IMR-90 (cell line): ENCODE data around the gene MAN1A2. TPM values are rescaled to one million over a fixed set of nuclear protein-coding genes. Genes with fewer than 3 reads are reported as not detected.

Experiments used
- ATAC-seq: fragments of 200-7000 bp; cut with Tn5 transposase; 2 replicates; pipeline ENCODE4 v1.9.1; 2020; ENCODE audit warnings: low read depth, mild to moderate bottlenecking, moderate library complexity
- BruUV-seq: library from RNA; stranded (reverse); fragments of 400-500 nt; replicated peaks from 2 replicates; lab custom pipeline; 2021; lab: Mats Ljungman, UMichigan
- CTCF ChIA-PET: fragments of 300-600 bp; formaldehyde crosslinking; extraction: SDS; loops from one replicate; lab custom pipeline; 2021; ENCODE audit warnings: antibody characterized with exemption; lab: Yijun Ruan, JAX
- POLR2A ChIA-PET: fragments of 300-600 bp; sonication (Branson Sonifier 250); formaldehyde crosslinking; loops from one replicate; lab custom pipeline; 2022; ENCODE audit warnings: antibody characterized with exemption; ENCODE audit not compliant: unreplicated experiment; lab: Charles Lee
- DNase-seq: peaks from one replicate; pipeline ENCODE4 v3.0.0; 2013
- H2AFZ ChIP-seq: replicated peaks from 2 replicates; pipeline ENCODE3; 2013; ENCODE audit warnings: low read length, mild to moderate bottlenecking; ENCODE audit not compliant: poor library complexity
- H2AK5ac ChIP-seq: 2 replicates; pipeline ENCODE4 v1.6.1; 2013; ENCODE audit warnings: low read depth, low read length, inconsistent platforms
- H2AK9ac ChIP-seq: replicated peaks from 2 replicates; pipeline ENCODE3; 2013; ENCODE audit warnings: mild to moderate bottlenecking, low read depth, low read length, moderate library complexity; ENCODE audit not compliant: poor library complexity
- H2BK120ac ChIP-seq: 2 replicates; pipeline ENCODE4 v1.6.1; 2013; ENCODE audit warnings: low read depth, low read length, inconsistent platforms
- H2BK15ac ChIP-seq: 3 replicates; pipeline ENCODE4 v1.6.1; 2013; ENCODE audit warnings: low read depth, low read length, inconsistent platforms
- H2BK20ac ChIP-seq: 2 replicates; pipeline ENCODE4 v1.6.1; 2013; ENCODE audit warnings: low read depth, mild to moderate bottlenecking, inconsistent platforms, low read length, moderate library complexity
- H2BK5ac ChIP-seq: 2 replicates; pipeline ENCODE4 v1.6.1; 2013; ENCODE audit warnings: mild to moderate bottlenecking, low read depth, low read length, inconsistent platforms; ENCODE audit not compliant: poor library complexity, severe bottlenecking
- H3K14ac ChIP-seq: replicated peaks from 2 replicates; pipeline ENCODE4 v1.6.1; 2013; ENCODE audit warnings: low read depth, low read length, inconsistent platforms
- H3K18ac ChIP-seq: 2 replicates; pipeline ENCODE4 v1.6.1; 2013; ENCODE audit warnings: low read depth, low read length, control low read depth
- H3K23ac ChIP-seq: 2 replicates; pipeline ENCODE4 v1.6.1; 2013; ENCODE audit warnings: low read depth, low read length, inconsistent platforms
- H3K27ac ChIP-seq: 2 replicates; pipeline ENCODE4 v1.5.1; 2013; ENCODE audit warnings: mild to moderate bottlenecking, control low read depth, low read length; ENCODE audit not compliant: insufficient read depth
- H3K27me3 ChIP-seq: 2 replicates; pipeline ENCODE4 v1.6.1; 2013; ENCODE audit warnings: low read length; ENCODE audit not compliant: control insufficient read depth, insufficient read depth
- H3K36me3 ChIP-seq: 2 replicates; pipeline ENCODE4 v1.6.1; 2013; ENCODE audit warnings: low read length, mixed read lengths; ENCODE audit not compliant: control insufficient read depth, insufficient read depth
- H3K4ac ChIP-seq: 2 replicates; pipeline ENCODE4 v1.6.1; 2013; ENCODE audit warnings: low read depth, low read length, inconsistent platforms
- H3K4me1 ChIP-seq: 2 replicates; pipeline ENCODE4 v1.6.1; 2013; ENCODE audit warnings: low read length, mixed read lengths; ENCODE audit not compliant: control insufficient read depth, insufficient read depth
- H3K4me2 ChIP-seq: 2 replicates; pipeline ENCODE4 v1.6.1; 2013; ENCODE audit warnings: low read depth, mild to moderate bottlenecking, control low read depth, low read length, moderate library complexity
- H3K4me3 ChIP-seq: 2 replicates; pipeline ENCODE4 v1.5.1; 2013; ENCODE audit warnings: low read depth, mild to moderate bottlenecking, control low read depth, low read length, moderate library complexity; ENCODE audit not compliant: insufficient read depth
- H3K56ac ChIP-seq: 2 replicates; pipeline ENCODE4 v1.6.1; 2013; ENCODE audit warnings: low read length, inconsistent platforms; ENCODE audit not compliant: insufficient read depth; ENCODE audit errors: extremely low read depth
- H3K79me1 ChIP-seq, 2 experiments: 2 replicates each; pipeline ENCODE4 v1.6.1; 2013; ENCODE audit warnings: low read length in 2 of 2, inconsistent platforms in 1 of 2, low read depth in 1 of 2
- H3K9ac ChIP-seq: 2 replicates; pipeline ENCODE4 v1.6.1; 2013; ENCODE audit warnings: low read depth, low read length, control low read depth
- H3K9me1 ChIP-seq: 2 replicates; pipeline ENCODE4 v1.6.1; 2013; ENCODE audit warnings: low read length, inconsistent platforms; ENCODE audit not compliant: insufficient read depth
- H3K9me3 ChIP-seq: 2 replicates; pipeline ENCODE4 v1.6.1; 2013; ENCODE audit warnings: low read length; ENCODE audit not compliant: control insufficient read depth, insufficient read depth
- H4K20me1 ChIP-seq: 2 replicates; pipeline ENCODE4 v1.6.1; 2013; ENCODE audit warnings: low read length, inconsistent platforms; ENCODE audit not compliant: insufficient read depth
- H4K5ac ChIP-seq: 2 replicates; pipeline ENCODE4 v1.6.1; 2013; ENCODE audit warnings: mild to moderate bottlenecking, low read depth, low read length, control low read depth
- H4K8ac ChIP-seq, 2 experiments: 2 replicates each; pipeline ENCODE4 v1.6.1; 2013; ENCODE audit warnings: low read depth in 2 of 2, low read length in 2 of 2, control low read depth in 1 of 2, inconsistent platforms in 1 of 2
- H4K91ac ChIP-seq: 2 replicates; pipeline ENCODE4 v1.6.1; 2013; ENCODE audit warnings: low read depth, low read length, inconsistent platforms; ENCODE audit not compliant: insufficient read depth
- CTCF ChIP-seq: conservative IDR thresholded peaks from 2 replicates; pipeline ENCODE4 v1.5.1; 2012; ENCODE audit warnings: mild to moderate bottlenecking, low read depth, low read length, improper control_type of control experiment
- FOS ChIP-seq: fragments of 150-350 bp; IDR thresholded peaks from 2 replicates; pipeline ENCODE4 v1.6.1; 2016; ENCODE audit warnings: low read depth, low read length
- MAZ ChIP-seq: IDR thresholded peaks from 2 replicates; pipeline ENCODE4 v1.6.1; 2012; ENCODE audit warnings: low read depth, mild to moderate bottlenecking, low read length, improper control_type of control experiment, moderate library complexity, borderline replicate concordance
- SMC3 ChIP-seq: fragments of 150-350 bp; IDR thresholded peaks from 2 replicates; pipeline ENCODE4 v1.6.1; 2016; ENCODE audit warnings: low read depth, mild to moderate bottlenecking, antibody characterized with exemption, low read length, moderate library complexity
- WGBS, 2 experiments: methylation state at CpG; one replicate each; pipeline versions ENCODE4 v1.1.5 to v1.1.7; 2013; ENCODE audit warnings: missing lambda C conversion rate in 2 of 2; ENCODE audit not compliant: insufficient read length in 1 of 2; ENCODE audit errors: extremely low coverage in 2 of 2; 5-methylcytosine and 5-hydroxymethylcytosine counted together
- dilution Hi-C: fragments of 300-500 bp; cut with HindIII; formaldehyde crosslinking; loops from one replicate; pipeline ENCODE4 v1.14.3; 2018; ENCODE audit warnings: low sequenced_read_pairs; ENCODE audit not compliant: unreplicated experiment
- in situ Hi-C: fragments of 300-500 bp; cut with MboI; formaldehyde crosslinking; loops from 3 replicates; pipeline ENCODE4 v1.14.3; 2019; ENCODE audit warnings: low sequenced_read_pairs, inconsistent platforms, mixed read lengths
- intact Hi-C: fragments of 100-400 bp; cut with micrococcal nuclease; formaldehyde crosslinking; loops from 2 replicates; pipeline ENCODE4 v1.10.0; 2022
- polyA plus RNA-seq, 3 experiments: library from polyadenylated mRNA; depleted of rRNA; stranded (reverse); fragments of >200 nt; gene quantifications; 2 replicates each; pipeline ENCODE4 v1.2.3, GENCODE V29; 2012; ENCODE audit warnings: low replicate concordance in 1 of 3
- total RNA-seq: library from RNA; depleted of rRNA; stranded (reverse); fragments of >200 nt; gene quantifications from 2 replicates; pipeline ENCODE4 v1.2.3, GENCODE V29; 2012

The MAN1A2 gene
- total and polyA plus RNA-seq, 2 of the 4 experiments (the other 2 are of a cell fraction), result 12.4 to 29.4 TPM

GRCh38 chr1:117346206-117346928, 20.9 kb upstream of the MAN1A2 start:
- ChIA-PET CTCF (no interaction called here), POLR2A (no interaction called here)
- Histone ChIP-seq H3K23ac (no peak overlapping the region), H3K36me3 (no peaks in the 10 kb centered on the region), H2BK120ac (no peak overlapping the region), H3K9ac (no peak overlapping the region), H2AFZ (no peak overlapping the region), H3K4me3 (no peak overlapping the region), H2AK5ac (no peak overlapping the region), H3K9me3 (no peaks in the 10 kb centered on the region), H3K27ac (no peak overlapping the region), H4K8ac (no peak overlapping the region), H3K14ac (no peak overlapping the region), H3K79me1 (no peaks in the 10 kb centered on the region), H2BK15ac (no peak overlapping the region), H2BK5ac (no peak overlapping the region), H4K91ac (no peak overlapping the region), H2AK9ac (no peak overlapping the region), H2BK20ac (no peak overlapping the region), H3K4ac (no peak overlapping the region), H4K20me1 (no peaks in the 10 kb centered on the region), H3K4me1 (no peaks in the 10 kb centered on the region; the same call in 1 of the 2 replicates), H3K27me3 (no peaks in the 10 kb centered on the region; the same call in 1 of the 2 replicates), H4K5ac (no peak overlapping the region), H3K56ac (no peak overlapping the region), H3K18ac (peak overlapping the region; percentile 53; the same call in 1 of the 2 replicates), H3K4me2 (no peak overlapping the region), H3K9me1 (no peaks in the 10 kb centered on the region)
- in situ Hi-C loops, result no loop called here
- BruUV-seq, result no TSS peak
- ATAC-seq, result peak; percentile 40
- TF ChIP-seq CTCF (no peak), FOS (no peak), SMC3 (no peak), MAZ (no peak)
- intact Hi-C loops, result no loop called here
- WGBS, 2 experiments, result no CpG with 5 or more reads among the region's 4 CpGs
- dilution Hi-C loops, result no loop called here
- peak; percentile 57 for DNase-seq
